Activated T-helper 1 cell treated with Interleukin-2 at 50 U/mL for 16 hours (primary cell): ENCODE data around the gene DEPDC1.

ENCODE experiments used
- DNase-seq: peaks from one replicate; pipeline ENCODE4 v3.0.0-alpha.2; 2020; ENCODE audit warnings: low read depth

Gene DEPDC1

DNA sequence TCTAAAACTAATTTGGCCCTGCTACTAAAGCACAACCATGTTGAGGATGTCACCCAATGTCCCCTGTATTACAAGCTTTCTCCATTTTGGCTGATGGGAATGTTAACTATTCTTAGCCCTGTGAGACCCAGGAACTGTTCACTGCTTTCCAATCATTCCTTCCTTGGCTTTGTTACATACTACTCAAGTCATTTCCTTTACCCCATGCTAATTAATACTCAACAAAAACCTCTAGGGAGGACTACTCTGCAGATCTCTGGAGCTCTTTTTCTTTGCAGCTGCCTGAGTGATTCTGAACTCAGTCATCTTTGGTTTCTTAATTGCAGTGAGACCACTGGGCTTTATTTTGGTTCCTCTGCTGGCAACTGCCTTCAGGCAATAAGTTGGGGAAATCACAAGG lies 23.8 kb downstream of the DEPDC1 start:
- no peak for DNase-seq

DNA sequence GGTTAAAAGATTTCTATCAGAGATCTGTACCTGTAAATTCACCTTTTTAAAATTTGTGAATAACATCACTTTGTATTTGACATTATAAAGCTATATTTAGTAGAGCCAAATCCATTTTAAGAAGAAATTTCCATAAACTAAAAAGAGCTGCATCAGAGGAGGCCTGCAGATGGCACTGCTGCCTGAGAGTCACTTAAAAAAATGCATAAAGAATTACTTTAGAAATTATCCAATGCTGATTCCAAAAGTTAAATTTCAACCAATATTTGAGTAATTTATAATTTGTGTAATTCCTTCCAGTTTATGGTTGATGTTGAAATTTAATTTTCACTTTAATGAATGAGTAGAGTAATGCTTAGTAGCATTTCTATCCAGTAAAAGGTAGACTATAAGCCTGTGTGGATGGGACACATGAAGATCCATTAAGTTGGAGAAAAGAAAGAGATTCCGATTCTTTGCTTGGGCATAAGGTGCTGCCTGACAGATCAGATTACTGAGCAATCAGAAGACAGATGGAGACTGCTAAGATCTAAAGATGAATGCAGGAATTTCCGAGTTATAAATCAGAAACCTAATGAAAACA lies 26.4 kb downstream of the DEPDC1 start:
- DNase-seq, result no peak

DNA sequence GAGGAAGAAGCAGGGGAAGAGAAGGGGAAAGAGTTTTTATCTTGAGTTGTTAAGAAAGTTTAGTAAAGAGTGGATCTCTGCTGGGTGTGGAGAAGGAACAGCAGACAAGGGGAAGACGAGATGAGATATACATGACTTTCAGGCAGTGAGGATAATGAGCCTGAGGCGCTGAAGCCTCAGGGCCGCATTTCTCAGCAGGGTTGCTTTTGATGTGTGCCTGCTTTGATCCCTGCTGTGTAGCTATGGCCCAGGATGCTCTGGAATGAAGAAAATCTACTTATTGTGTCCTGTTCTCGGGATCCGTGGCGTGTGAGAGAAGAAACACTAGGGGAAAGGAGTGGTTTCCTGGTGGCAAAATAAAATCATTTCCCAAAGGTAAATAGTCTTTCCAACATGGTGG lies 32.0 kb downstream of the DEPDC1 start:
- no peak for DNase-seq

DNA sequence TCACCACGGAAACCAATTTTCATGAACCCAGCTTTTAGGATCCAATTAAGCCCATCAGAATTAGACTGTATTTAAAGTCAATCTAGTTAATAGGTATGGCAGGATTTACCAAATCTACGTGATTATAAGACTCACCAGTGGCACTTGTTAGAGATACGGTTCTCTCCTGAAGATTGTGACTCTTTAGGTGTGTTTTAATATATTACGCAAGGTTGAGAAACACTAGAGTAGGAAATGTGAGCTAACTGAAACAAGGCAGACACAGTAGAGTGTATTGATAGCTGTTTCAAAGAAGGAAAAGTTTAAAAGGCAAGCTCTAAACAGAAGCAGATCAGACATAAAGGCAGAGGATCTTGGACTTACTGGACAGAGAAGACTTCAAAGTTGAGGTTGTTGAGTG lies 35.9 kb downstream of the DEPDC1 start:
- no peak for DNase-seq

DNA sequence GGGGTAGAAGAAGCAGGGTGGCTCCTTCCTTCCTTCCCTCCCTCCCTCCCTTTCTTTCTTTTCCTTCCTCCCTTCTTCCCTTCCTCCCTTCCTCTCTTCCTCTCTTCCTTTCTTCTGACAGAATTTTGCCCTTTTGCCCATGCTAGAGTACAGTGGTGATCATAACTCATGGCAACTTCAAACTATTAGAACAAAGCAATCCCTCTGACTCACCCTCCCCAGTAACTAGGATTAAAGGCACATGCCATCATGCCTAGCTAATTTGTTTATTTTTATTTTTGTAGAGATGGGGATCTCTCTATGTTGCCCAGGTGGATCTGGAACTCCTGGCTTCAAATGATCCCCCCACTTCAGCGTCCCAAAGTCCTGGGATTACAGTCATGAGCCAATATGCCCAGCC lies 37.1 kb downstream of the DEPDC1 start:
- no peak for DNase-seq

DNA sequence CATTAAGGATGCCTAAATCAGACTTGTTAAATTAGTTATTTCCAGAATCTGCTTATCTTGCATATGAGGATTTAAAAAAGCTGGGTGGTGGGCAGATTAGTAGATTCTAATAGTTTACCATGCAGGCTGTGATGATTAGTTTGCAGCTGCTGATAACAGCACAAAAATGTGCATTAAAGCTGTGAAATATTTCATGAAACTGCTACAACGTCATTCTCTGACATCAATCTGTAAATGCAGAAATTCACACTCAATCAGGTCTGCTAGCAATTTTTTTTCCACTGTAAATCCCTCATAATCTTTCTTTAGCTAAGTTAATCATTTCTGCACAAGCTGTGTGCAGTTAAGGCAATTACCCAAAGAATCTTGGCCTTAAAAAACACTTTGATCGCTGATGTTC lies 37.8 kb downstream of the DEPDC1 start:
- DNase-seq, result no peak

DNA sequence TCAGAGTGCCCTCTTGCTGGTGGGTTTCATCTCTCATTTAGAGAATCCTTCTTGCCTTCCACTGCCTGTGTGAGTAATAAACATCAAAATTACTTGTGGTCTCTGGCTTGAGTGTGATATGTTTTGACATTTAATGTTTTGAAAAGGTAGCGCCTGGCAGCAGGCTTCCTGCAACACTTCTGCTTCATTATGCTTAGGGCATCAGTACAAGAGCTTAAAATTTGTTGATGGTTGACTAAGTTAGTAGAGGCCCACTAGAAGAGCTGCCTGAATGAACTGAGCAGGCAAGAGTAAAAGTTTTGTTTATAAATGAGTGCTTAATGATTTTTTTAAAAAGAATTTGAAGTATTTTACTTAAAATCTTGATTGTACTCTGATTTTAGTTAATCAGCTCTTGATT lies 40.7 kb downstream of the DEPDC1 start:
- DNase-seq, result no peak

DNA sequence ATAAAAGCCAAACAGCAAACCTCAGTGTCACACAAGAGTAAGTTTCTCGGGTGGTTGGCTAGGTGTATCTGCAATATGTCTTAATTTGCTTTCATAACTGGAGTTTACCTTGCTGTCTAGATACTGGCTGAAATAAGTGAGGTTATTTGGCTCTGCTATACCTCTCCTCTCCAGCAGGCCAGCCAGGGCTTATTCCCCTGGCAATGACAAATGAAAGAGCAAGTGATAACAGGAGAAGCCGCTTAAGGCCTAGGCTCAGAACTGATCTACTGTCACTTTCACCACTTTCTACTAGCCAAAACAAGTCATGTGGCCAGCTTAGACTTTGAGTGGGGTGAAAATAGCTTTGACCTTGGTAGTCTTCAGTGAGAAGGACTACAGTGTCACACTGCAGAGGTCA lies 42.3 kb downstream of the DEPDC1 start:
- no peak for DNase-seq

DNA sequence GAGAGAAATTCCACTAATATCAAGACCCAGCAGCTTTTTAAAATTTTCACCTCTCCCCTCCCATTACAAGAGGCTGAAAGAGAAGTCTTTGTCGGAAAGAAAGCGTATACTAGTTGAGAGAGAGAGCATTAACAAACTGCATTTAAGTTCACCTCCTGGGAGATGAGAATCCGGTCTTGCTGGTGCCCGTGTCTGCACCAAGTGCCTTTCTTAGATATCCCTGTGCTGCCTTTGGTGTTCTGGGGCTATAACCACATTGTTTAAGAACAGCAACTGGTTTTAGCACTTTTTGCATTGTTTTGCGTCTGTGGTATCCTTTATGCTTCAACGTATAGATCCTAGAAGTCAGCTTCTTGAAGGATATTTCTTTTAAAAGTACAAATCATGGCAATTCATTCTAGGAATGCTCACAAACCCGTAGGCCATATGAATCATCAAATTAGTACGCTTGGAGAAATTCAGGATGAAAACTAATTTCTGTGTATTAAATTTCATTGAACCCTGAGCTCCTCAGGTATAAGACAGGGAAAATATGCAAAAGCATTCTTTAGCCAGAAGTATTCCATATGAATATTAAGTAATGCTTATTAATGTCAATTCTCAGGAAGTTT lies 43.7 kb downstream of the DEPDC1 start:
- no peak for DNase-seq

DNA sequence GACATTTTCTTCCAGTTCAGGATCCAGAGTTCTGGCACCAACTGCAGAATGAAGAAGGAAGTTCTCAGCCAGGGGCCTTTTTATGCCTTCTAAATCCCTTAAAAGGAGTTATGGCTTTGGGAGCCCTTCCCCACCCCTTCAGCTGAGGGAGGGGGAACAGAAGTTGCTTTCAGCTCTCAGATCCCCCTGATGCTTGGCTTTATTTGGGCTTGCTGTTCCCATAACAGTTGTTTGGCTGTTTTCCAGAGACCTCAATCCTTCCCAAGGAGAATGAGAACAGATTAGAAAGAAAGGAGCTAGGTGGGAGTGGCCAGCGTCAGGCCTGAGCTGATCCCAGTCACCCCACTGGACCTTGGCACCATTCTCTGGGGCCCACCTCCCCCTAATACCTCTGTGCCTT lies 47.0 kb downstream of the DEPDC1 start, which contains the start of gene RPE65:
RPE65 (minus strand) TSS at position 54 of the 400 bp plus-strand sequence; CDS start at position 5, 49 bp downstream.
- no peak for DNase-seq

DNA sequence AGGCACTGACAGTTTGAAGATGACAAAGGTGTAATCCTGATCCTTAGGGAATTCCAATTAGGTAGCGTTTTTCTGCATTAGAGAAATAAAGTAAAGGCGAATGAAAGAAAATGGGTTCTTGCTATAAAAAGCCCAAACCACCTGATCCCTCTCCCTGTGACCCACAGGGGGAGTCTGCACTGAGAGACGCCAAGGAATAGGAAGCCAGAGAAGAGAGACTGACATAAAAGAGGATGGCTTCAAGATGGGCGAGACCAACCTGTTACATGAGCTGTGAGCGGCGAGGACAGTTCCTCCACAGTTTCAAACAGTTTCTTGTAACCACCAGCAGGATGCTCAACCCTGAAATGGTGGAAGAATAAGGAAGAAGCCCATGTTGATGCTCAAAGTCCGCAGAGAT lies 48.5 kb downstream of the DEPDC1 start:
- DNase-seq, result no peak

DNA sequence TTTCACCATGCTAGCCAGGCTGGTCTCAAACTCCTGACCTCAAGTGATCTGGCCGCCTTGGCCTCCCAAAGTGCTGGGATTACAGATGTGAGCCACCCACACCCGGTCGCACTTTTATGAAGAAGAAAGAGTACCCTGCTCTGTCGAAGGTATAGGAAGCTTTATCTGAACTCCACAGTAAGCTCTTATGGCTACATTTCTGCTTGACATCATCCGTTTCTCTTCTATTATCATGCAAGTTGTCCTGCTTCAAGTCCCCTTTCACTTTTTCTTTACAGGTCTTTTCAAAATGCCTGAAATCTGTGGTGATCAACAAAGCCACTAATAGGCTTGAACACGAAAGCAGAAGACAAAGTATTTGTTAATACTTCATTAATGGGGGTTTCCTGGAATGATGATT lies 51.2 kb downstream of the DEPDC1 start:
- DNase-seq, result no peak

DNA sequence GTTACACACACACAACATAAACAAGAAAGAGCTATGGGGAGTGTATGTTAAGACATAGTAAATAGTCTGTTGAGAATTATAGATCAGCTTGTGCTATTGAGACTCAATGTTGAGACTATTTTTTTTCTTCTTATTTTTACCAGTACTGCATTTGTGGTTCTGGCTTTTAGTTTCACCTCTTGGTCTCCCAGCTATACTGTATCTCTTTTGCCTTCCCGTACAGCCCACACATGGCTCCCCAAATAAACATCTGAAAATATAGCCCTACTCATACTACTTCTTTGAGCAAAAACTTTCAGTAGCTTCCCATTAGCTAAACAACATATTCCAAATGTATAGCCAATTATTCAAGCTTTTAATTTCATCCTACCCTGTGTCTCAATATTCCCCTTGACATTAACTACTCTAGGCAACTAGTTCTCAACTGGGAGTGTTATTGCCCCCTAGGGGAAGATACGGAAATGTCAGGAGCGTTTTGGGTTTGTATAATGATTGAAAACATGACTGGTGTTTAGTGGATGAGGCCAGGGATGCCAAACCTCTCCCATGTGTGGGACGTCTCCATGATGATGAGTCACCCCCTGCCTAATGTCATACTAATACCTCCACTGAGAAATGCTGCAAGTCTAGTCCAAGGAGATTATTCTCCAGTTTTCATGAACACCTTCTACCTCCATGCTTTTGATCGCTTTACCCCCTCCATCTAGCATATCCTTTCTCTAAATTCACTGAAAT lies 53.9 kb downstream of the DEPDC1 start:
- DNase-seq, result no peak

DNA sequence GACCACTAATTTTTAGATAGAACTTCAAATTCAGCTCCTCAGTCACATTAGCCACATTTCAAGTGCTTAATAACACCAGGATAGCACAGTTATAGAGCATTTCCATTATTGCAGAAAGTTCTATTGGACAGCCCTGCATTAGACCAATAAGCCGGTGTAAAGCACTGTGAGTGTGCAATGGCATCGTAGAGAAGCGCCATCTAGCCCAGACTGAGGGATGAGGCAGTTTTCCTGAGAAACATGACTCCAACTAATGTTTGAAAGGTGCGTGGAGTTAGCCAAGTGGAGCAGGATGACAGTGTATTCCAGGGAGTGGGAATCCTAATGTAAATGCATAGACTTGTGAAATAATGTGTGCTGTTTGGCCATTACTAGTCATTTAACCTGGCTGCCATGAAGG lies 54.9 kb downstream of the DEPDC1 start:
- DNase-seq, result no peak

DNA sequence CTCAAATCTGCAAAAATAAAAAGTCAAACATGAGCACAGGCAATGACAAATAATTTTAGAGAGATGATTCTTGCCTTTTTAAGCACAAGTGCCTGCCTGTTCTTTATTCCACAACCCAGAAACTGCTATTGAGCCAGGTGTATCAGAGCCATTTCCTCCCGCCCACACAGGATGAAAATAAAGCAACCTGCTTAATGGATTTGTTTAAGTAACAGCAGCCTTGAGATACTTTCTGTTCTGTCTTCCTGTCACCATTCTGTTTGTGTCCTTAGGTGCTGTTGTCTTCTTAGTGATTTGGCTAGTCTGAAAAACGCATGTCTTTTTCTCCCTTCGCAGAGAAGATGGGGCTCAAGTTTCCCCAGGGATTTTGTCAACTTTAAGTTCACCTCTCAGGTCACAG lies 58.6 kb downstream of the DEPDC1 start:
- no peak for DNase-seq

DNA sequence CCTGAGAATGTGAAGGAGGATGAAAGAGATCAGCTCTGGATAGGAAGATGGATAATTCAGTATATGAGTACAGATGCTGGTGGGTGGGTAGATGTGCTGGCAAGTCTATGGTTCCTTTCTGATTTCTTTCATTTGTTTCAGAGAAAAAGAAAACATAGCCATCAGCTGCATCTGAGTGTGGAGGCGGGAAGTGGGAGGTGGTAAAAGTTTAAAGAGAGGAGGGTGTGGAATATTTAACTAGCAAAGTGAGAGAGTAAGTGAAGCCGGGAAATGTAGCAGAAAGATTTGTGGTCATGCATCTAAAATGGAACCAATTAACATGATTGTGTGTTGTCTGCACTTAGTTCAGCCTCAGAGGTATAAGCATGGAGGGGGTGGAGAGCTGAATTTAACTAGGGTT lies 63.5 kb downstream of the DEPDC1 start:
- no peak for DNase-seq

DNA sequence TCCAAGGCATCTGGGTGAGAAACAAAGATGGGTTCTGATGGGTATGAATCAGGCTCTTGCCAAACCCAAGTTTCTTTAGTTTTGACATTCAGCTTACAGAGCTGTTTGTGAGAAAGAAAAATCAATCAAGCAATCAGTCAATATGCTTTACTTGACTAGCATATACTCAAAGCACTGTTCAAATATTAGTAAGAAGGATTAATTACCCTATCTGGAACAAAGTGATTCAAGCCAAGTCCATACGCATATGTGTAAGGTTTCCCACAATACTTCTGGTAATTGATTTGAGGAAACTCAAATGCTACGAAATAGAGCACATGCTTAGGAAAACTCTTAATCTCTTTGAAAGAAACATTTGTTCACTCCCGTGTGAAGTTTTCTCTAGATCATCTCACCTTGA lies 65.8 kb downstream of the DEPDC1 start:
- DNase-seq, result no peak

DNA sequence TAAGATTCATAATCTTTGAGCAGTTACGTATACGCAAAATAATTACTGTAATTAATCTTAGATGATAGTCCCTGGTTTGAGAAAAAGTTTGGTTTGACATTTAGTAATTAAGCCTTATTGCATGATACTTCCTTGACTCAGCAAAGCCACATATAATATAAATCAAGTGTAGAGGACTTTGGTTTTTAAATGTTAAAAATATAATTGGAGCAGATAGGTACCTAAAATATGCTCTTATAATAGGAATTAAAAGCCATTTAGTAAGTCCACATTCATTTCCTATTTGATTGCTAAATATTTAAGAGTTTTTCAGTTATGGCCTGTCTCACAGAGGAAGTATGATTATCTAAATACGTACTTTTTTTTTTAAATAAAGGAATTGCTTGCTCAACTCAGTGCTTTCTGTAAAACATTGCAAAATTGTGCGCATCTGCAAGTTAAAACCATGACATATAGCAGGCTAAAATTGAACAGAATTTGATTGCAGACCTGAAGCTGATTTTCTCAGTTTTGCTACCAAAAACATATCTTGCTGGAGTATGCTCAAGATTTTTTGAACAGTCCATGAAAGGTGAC lies 67.6 kb downstream of the DEPDC1 start:
- no peak for DNase-seq

DNA sequence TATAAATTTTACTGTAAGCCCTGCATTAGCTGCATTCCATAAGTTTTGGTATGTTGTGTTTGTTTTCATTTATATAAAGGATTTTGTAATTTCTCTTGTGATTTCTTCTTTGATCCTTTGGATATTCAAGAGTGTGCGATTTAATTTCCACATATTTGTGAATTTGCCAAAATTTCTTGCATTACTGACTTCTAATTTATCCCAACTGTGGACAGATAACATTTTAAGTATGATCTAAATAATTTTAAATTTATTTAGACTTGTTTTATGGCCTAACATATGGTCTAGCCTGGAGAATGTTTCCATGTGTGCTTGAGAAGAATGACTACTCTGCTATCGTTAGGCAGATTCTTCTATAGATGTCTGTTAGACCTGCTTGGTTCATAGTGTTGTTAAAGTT lies 70.3 kb downstream of the DEPDC1 start:
- no peak for DNase-seq
